HG03103 (cell line): ENCODE results near the gene FAM89B.
A peak's percentile ranks its signal among the peaks of the same experiment; 100 is the strongest.

Experiments used
- ATAC-seq: cut with Tn5 transposase; IDR thresholded peaks from one replicate; pipeline ENCODE4 v1.9.1; 2021; ENCODE audit warnings: low read depth; ENCODE audit not compliant: unreplicated experiment

Gene FAM89B

DNA sequence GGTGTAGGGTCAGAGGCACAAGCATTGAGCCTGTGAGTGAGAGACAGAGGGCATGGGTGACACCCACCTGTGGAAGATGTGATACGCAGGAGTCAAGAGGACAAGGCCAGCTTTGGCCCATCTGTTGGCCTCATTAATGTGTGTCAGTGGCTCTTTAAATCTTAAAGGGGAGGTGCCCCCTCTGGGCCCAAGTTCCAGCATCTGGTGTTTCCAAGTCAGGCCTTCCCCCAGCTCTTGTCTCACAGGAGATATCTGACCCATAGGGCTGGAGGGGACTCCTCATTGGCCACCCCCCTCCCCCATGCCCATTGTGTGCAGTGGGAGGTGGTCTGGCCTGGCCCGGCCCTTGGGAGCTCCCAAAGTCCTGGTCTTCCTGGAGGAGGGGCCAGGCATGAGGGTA, 14.3 kb downstream of the FAM89B start:
- ATAC-seq = no peak

DNA sequence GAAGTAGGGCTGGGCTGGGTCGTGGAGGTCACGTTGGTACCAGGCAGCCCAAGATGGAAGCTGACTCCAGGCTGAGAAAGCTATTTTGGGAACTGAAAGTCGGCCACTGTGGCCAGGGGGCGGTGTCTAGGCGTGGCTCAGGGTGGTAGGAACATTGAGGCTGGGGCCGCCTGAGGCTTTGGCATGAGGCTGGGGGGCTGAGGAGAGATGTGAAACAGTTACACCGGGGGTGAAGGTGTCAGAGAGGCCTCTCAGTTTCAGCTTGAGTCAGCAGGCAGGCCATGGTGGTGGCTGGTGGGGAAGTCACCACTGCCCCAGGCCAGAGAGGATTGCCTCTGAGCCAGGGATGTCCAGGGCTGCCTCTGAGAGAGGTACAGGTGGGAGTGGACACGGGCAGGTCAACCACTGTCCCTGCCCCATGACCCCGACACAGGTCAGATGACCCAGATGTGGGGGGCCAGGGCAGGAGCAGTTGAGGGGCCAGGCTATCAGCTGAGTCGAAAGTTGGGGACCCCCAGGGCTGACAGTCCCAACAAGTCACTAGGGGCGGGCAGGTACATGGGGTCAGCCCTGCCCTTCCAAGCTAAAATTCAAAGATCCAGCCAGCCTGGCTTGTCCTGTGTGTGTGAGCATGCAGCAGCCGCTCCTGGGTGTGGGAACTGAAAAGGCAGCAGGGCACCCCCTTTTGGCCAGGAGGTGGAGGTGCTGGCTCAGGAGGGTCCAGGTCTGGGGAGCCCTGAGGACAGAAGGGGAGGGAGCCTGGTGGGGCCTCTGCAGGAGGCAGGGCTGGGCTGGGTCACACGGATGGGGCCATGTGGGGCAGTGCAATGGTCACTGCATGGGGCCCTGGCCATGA, 16.1 kb downstream of the FAM89B start:
- ATAC-seq = peak; percentile 60

DNA sequence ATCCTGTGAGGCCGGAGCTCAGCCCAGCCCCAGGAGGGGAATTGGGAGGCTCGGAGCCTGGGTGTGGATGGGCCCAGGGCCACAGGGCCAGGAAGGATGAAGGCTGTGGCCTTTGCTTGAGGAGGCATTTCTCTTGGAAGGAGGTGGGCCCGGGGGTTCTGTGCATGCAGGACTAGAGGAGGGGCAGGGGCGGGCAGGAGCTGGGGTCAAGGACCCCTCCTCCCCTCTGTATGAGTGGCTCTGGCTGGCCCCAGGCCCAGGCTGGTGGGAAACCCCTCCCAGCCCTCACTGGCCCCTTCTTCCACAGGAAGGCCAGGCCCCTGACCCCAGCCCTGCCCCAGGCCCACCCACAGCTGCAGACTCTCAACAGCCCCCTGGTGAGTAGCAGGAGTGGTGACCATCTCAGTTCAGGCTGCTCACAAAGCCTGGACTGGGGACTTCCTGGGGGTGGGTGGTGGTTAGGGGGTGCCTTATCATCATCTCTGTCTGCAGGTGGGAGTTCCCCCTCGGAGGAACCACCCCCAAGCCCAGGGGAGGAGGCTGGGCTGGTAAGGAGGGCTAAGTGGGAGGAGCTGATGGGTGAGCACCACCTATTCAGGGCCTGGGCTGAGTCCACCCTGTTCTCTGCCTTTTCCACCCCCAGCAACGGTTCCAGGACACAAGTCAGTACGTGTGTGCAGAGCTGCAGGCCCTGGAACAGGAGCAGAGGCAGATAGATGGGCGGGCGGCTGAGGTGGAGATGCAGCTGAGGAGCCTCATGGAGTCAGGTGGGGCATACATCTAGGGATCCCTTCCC, 17.3 kb downstream of the FAM89B start:
- no peak for ATAC-seq

DNA sequence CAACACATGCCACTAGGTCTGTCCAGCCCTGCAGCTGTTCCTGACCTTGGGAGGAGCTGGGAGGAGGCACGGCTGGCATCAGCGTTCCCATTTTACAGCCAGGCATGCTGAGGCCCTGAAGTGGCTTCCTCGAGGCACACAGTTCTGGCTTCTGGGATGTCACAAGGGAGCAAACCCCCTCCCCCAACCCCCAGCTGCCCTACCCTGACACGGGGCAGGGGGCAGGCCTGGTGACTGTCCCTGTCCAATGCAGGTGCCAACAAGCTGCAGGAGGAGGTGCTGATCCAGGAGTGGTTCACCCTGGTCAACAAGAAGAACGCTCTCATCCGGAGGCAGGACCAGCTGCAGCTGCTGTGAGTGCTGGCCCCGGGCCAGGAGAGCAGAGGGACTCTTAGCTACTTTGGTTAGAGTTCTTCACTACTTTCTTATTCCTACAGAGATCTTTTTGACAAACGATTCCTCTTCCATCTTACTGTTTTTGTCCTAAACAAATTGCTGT, 18.0 kb downstream of the FAM89B start:
- no peak for ATAC-seq

DNA sequence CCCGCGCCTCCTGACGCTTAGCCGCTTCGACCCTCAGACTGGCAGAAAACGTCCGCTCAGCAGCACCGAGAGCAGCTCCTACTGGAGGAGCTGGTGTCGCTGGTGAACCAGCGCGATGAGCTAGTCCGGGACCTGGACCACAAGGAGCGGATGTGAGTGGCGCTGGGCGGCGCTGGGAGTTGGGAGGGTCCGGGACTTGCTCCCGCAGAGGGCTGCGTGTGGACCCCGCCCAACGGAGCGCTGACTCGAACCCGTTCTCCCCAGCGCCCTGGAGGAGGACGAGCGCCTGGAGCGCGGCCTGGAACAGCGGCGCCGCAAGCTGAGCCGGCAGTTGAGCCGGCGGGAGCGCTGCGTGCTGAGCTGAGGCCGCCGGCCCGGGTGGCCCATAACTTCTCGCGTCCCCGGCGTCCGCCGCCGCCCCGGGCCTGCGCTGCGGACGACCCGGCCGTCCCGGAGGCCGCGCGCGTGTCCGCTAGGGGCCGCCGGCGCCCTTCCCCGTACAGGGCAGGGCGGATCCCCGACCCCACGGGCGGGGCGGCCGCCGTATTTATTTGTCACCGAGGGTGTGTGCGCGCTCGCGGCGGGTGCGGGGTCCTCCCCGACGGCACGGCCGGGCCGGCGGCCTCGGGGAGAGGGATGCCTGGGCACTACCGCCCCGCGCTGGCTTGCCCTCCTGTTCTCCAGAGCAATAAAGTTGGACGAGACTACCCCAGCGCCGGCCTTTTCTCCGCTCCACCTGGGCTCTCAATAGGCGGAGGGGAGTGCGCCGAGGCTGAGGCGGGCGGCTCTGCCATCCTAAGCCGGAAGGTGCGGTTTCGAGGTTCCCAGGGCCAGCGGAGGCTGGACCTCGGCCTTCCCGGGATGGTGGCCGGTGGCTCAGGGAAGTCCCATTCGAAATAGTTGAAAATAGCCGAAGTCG, 19.9 kb downstream of the FAM89B start:
- no peak for ATAC-seq

DNA sequence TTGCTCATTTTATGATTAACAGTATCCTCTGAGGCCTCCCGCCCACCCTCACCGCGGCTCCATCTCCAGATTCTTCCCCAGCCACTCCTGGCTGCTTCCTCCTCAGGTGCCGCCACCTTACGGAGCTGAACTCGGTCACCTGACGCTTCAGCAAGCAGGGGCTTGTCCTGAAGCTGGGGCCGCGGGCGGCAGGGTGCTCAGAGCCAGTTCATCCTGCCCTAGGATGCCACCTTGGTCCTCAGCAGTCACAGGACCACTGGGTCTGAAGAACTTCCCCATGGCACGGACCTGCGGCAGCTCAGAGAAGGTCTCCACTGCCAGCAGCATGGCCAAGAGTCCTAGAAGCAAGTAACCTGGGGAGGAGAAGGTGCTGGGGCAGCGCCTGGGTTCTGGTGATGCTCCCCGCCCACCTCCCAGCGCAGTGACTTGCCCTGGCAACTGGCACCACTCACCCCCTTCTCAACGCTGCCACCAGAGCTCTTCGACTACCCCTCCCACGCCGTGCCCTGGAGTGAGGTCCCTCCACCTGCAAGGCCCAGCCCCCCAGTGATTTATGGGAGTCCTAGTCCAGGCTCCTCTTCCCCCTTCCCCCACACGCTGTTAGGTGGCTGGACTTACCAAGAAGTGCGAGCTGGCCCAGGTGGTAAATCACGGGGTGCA, 20.6 kb downstream of the FAM89B start:
- ATAC-seq = no peak

DNA sequence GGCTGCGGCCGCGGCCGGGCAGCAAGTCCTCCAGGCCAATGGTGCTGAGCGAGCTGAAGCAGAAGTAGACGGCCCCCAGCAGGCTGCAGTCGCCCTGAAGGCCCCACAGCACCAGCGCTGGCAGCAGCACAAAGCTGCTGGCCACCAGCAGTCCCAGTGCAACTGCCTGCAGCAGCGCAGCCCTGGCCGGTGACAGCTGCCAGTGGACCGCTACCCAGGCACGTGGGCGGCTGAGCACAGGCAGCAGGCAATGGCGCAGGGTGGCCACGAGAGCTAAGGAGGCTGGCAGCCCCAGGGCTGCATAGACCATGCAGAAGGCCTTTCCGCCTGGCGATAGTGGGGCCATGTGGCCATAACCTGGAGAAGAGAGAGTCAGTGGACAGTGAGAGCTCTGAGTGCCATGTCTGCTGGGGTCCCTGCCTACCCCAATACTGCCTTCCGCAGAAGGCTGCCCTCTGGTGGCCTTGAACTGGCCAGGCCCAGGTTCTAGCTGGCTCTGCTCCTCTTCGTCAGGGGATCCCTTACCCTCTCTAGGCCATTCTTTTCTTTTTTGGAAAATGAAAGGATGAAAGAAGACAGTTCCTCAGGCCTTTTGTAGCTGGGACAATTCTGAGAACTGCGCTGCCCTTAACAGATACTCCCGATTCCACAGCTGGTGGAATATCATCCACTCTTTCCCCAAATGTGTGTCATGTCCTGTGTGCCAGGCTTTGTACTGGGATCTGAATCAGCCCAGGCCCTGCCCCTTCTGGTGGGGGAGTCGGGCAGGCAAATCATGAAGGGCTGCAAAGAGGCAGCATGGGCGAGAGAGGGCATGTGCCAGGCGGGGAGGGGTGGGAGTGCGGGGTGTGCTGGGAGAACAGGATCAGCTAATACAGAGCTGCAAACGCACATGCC, 21.4 kb downstream of the FAM89B start:
- no peak for ATAC-seq

DNA sequence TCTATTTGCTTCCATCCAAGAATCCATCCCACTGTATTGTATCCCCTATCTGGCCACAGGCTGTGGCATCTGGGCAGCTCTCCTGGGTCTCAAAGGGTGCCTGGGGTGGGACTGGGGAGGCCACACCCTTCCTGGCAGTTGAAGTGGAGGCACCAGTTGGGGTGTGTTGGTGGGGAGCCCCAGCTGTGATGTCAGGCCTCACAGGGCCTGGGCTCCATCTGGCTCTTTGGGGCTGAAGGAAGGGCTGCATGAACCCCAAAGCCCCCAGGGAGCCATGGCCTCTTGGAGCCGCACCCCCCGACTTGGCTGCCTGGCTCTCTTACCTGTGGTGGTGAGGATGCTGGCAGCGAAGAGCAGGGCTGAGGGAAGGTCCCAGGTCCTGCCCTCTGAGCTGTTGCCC, 22.8 kb downstream of the FAM89B start:
- no peak for ATAC-seq

DNA sequence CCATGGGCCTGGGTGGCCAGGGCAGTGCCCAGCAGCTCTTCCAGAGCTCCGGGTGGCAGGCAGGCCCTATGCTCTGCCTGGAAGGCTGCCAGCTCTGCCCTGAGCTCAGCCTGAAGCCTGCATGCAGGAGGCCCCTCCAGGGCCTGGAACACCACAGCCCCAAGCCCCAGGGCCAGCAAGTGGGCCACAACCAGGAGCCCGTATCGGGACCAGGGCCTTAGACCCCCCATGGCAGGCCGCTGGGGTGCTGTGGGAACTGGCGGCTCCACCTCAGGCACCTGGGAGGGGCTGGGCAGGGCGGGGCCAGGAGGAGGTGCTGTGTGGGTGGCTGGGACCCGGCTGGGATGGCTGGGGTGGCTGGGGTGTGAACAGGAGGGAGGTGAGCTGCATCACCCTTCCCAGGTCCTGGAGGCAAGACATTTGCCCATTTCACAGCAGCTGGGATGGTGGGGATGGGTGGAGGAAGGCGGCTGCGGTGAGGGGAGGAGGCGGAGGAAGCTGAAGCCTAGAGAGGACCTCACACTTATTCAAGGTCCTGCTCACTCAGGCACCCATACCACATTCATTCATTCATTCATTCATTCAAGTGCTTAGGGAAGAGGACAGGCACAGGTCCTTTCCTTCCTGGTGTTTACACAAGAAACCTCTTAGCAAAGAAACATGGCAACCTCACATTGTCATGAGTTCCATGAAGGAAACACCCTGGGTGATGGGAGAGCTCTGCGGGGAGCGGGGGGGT, 23.4 kb downstream of the FAM89B start, which contains the start of gene KCNK7:
Gene KCNK7 (minus strand): TSS at position 258 of the 739 bp plus-strand sequence. CDS start 28 bp downstream, at position 230.
- no peak for ATAC-seq

DNA sequence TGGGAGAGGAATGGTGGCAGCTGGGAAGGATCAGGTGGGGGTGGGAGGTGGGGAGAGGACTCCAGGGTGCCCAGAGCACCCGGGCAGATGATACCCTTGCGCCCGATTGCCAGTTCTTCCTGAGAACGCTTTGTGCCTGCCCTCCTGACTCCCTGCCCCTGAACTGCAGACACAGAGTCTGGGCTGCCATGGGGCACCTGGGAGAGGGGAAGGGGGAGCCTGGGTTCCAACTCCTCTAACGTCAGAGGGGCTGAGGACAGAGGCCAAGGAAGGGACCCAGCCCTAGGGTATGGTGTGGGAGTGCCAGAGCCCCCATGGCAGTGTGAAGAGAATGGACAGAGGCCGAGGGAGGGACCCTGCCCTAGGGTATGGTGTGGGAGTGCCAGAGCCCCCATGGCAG, 24.2 kb downstream of the FAM89B start:
- no peak for ATAC-seq

DNA sequence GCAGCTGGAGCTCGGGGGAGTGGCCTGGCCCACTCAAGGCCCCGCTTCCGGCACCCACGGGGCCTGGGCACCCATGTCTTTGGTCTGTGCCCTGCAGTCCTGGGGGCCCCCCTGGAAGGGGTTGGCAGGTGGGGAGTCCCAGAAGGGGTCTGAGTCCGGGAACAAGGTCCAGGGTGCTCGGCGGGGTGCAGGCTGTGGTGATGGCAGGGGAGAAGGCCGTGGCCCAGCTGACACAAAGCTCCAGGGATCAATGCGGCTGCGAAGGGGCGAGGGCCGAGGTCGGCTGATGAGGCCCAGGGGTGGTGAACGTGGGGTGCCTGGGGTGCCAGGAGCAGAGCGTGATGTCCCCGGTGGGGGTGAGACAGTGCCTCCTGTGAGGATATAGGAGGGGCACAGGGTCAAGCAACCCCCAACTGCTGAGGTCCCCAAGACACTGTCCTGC, 25.9 kb downstream of the FAM89B start:
- no peak for ATAC-seq

DNA sequence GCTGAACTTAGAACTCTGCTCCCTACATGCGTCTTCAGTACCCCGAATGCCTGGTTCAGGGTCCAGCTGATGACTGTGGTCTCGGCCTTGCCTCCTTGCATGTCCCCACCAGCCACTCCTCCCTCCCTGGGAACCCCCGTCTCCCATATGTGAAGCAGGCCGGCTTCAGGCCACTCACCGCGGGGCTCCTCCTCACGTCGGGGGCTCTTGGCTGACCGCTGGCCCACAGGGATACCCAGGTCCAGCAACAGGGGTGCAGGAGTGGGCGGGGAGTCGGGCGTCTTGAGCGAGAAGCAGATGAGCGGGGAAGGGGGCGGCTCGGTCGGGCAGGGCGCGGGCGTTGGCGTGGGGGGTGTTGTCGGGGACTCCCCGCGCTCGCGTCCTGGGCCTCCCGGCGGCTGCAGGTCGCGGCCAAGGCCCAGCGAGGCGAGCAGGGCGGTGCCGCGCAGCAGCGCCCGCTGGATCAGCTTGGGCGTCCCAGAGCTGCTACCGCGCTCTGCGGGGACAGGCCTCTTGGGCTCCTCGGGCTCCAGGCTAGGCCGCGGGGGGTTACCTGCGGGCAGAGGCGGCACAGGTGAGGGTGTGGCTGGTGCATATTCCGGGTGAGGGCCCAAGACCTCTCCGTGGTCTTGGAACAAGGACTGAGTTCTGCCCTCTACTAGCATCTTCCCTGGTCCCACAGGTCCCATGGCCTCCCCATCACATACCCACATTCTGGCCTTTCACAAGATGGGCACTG, 27.0 kb downstream of the FAM89B start:
- ATAC-seq = no peak

DNA sequence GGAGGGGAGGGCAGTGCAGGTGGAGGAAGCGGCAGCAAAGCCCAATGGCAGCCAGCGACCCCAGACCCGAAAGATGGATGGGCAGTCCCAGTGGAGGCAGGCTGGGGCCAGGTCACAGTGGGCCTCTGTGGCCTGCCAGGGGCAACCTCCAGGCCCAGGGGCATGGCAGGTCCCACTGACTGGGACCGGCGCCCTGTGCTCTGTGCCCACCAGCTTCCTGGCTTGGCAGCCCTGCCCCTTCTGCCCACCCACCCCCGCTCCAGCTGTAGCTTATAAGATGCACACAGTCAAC, 27.6 kb downstream of the FAM89B start:
- no peak for ATAC-seq

DNA sequence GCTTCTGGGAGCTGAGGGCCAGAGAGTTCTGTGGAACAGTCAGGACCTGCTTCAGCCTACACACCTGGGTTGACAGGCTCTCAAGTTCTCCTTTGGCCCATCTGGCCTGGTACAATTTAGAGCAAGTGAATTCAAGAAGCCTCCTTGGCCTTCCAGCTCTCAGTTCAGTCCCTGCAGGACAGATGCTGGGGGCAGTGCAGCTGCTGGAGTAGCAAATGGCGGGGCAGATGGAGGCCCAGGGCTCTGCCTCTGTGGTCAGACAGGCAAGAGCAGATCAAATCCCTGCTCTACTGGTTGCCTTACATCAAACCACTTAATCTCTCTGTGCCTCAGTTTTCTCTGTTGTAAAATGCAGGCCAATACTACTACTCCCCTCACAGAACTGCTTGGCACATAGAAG, 31.9 kb downstream of the FAM89B start:
- no peak for ATAC-seq

DNA sequence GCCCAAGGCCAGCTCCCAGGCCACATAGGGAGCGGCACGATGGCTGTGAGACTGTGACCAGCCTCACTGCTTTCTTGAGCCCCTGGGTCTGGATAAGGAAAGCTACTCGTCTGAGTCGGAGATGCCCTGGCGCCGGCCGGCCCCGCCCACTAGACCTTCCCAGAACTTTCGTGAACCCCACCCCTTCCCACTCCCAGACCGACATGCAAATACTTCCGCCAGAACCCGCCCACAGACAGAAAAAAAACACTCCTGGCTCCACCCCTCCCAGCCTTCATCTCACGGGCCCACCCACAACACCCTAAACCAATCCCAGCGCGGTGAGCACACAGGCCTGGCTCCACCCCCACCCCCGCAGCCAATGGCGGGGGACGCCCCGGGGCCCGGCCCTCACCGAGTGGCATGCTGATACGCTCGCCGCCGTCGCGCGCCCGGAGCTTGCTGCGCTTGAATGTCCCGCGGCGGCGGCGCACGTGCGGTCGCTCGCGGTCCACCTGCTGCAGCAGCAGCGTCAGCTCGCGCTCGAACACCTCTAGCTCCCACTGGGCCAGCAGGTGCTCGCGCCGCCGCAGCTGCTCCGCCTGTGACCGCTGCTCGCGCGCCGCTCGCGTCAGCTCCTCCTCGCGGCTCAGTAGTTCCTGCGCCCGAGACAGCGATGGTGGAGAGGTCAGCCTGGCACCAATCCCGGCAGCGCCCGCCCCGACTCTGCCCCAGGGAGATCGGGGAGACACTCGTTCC, 34.7 kb downstream of the FAM89B start:
- no peak for ATAC-seq

DNA sequence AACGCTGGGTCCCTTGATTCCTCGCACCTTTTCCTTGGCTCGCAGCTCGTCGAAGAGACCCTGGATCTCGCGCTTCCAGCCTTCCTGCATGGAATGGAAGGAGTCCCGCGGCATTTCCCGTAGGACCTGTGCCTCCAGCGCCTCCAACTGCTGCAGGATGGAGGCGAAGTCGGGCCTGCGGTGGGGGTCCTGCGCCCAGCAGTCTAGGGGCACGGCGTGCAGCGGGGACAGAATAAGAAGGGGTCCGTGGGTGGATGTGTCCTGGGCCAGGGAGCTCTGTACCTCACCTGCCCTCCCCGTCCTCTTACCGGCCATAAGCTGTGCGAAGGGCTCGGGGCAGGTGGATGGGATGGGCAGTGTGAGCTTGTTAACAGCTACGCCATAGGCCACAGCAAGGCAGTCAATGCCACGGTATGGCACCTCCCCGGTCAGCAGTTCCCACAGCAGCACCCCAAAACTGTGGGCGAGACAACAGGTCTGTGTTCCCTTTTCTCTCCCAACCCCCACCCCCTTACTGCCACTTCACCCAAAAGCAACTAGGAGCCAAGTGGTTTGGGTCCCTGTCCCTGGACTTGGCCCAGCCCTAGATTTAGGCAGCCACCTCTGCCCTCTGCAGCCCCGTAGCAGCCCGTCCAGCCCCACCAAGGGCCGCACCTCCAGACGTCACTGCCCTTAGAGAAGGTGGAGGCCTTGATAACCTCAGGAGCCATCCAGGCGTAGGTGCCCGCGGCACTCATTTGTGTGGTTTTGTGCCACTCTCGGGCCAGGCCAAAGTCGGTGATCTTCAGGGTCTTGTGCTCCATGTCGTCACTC, 35.5 kb downstream of the FAM89B start:
- ATAC-seq = no peak
